PC-3 (cell line): ENCODE measurements around the gene PFN1.

Source experiments
- CTCF ChIP-seq: fragments of 300-600 bp; sonication (generic); conservative IDR thresholded peaks from 2 replicates; pipeline ENCODE4 v1.5.1; 2017; ENCODE audit warnings: antibody characterized with exemption, low read depth, mild to moderate bottlenecking, low read length
- EZH2 ChIP-seq: fragments of 300-600 bp; sonication (generic); IDR thresholded peaks from one replicate; pipeline ENCODE4 v1.6.1; 2017; ENCODE audit warnings: antibody characterized with exemption, mild to moderate bottlenecking, low read length; ENCODE audit not compliant: unreplicated experiment

GRCh38 chr17:4965311-4965986, 17.1 kb upstream of the PFN1 start:
- TF ChIP-seq CTCF (no peak), EZH2 (no peak)
